Activated B cell treated with CpG ODN at 0.5 μM for 24 hours (primary cell): ENCODE measurements around the gene FLYWCH1. TPM values are rescaled to one million over a fixed set of nuclear protein-coding genes. Genes with fewer than 3 reads are reported as not detected.

ENCODE experiments used
- ATAC-seq: fragments of 200-7000 bp; cut with Tn5 transposase; one replicate; pipeline ENCODE4 v1.10.0; 2021; ENCODE audit warnings: low read depth, mild to moderate bottlenecking, moderate library complexity
- CTCF ChIA-PET: fragments of 350-600 bp; sonication (Branson Sonifier 250); formaldehyde crosslinking; loops from one replicate; lab custom pipeline; 2021; ENCODE audit warnings: antibody characterized with exemption; lab: Charles Lee
- POLR2A ChIA-PET: fragments of 350-600 bp; sonication (Branson Sonifier 250); formaldehyde crosslinking; loops from one replicate; lab custom pipeline; 2021; ENCODE audit warnings: antibody characterized with exemption; lab: Charles Lee
- DNase-seq: peaks from one replicate; pipeline ENCODE4 v3.0.0; 2022
- H3K27ac Mint-ChIP-seq: one replicate; pipeline ENCODE4 v1.8.0; 2020; ENCODE audit warnings: mixed read lengths
- H3K27me3 Mint-ChIP-seq: one replicate; pipeline ENCODE4 v1.8.0; 2021; ENCODE audit warnings: mixed read lengths
- H3K36me3 Mint-ChIP-seq: one replicate; pipeline ENCODE4 v1.8.0; 2021; ENCODE audit warnings: low read depth, mixed read lengths
- H3K4me1 Mint-ChIP-seq: one replicate; pipeline ENCODE4 v1.8.0; 2021; ENCODE audit warnings: mixed read lengths
- H3K4me3 Mint-ChIP-seq: one replicate; pipeline ENCODE4 v1.8.0; 2020; ENCODE audit warnings: mild to moderate bottlenecking, mixed read lengths
- H3K9me3 Mint-ChIP-seq: one replicate; pipeline ENCODE4 v1.8.0; 2020; ENCODE audit warnings: mixed read lengths
- intact Hi-C: fragments of 100-400 bp; cut with micrococcal nuclease; formaldehyde crosslinking; loops from one replicate; pipeline ENCODE4 v1.15.1; 2024
- total RNA-seq: library from RNA; stranded (reverse); gene quantifications from 2 replicates; pipeline ENCODE4 v1.2.3, GENCODE V29; 2022
- TF ChIP-seq, protein P1 (sequence below): fragments of 200-600 bp; IDR thresholded peaks from one replicate; pipeline ENCODE4 v1.8.0; 2022; ENCODE audit warnings: antibody characterized with exemption, mild to moderate bottlenecking

FLYWCH1 gene
- total RNA-seq, 1 donor from 2014 or later: 59.9 TPM

DNA sequence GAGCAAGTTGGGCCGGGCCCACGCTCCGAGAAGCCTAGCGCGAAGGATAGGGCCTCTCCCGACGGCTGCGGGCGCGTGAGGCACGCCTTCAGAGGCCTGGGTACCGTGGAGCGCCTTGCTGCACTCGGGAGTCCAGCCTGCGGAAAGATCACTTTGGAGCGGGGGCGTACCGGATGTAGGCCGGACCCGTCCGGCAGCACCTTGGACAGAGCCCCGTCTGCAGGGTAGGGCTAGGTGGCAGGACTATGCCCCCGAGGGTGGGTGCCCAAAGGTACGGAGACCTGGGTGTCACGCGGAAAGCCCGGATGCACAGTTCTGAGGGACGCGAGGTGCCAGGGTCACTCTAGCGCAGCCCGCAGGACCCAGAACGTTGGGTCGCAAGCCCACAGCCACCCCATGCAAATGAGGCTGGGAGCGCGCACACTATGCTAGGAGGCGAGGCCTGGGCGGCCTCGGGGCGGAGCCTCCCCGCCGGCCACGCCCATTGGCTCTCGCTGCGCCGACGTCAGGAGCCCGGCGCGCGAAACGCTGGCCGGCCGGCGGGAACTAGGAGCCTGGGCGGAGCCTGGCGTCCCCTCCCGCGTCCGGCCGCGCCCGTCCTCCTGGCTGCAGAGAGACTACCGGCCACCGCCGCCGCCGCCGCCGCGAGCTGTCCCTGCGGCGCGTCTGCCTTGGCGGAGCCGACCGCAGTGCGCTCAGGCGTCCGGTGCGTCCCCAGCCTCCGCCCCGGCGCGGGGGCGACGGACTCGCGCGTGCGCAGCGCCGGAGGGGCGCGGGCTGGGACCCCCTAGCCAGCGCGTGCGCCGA is 57.2 kb downstream of the FLYWCH1 start, which contains the start of gene PAQR4:
PAQR4 (plus strand) TSS at position 611 of the 807 bp plus-strand sequence. CDS start 327 bp downstream, outside the sequence.
- ATAC-seq (peak; percentile 80), DNase-seq (peak; percentile 86)
- Mint-ChIP-seq H3K4me3 (peak within 1 kb of the TSS; percentile 77), H3K4me1 (peaks cover 24% of the 10 kb centered on the region), H3K9me3 (no peaks in the 10 kb centered on the region), H3K27me3 (peaks cover 12% of the 10 kb centered on the region), H3K36me3 (no peaks in the 10 kb centered on the region), H3K27ac (peak within 1 kb of the TSS; percentile 18)
- TF ChIP-seq, protein P1, sequence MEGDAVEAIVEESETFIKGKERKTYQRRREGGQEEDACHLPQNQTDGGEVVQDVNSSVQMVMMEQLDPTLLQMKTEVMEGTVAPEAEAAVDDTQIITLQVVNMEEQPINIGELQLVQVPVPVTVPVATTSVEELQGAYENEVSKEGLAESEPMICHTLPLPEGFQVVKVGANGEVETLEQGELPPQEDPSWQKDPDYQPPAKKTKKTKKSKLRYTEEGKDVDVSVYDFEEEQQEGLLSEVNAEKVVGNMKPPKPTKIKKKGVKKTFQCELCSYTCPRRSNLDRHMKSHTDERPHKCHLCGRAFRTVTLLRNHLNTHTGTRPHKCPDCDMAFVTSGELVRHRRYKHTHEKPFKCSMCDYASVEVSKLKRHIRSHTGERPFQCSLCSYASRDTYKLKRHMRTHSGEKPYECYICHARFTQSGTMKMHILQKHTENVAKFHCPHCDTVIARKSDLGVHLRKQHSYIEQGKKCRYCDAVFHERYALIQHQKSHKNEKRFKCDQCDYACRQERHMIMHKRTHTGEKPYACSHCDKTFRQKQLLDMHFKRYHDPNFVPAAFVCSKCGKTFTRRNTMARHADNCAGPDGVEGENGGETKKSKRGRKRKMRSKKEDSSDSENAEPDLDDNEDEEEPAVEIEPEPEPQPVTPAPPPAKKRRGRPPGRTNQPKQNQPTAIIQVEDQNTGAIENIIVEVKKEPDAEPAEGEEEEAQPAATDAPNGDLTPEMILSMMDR: no peak
- intact Hi-C loops: loop anchor here (1.0 to 2.0 kb wide), 3 partner anchors 11 to 55 kb away; partner anchors contain the start of genes PKMYT1, THOC6 and TNFRSF12A
- CTCF ChIA-PET: no interaction called here
- POLR2A ChIA-PET: interaction anchor here (1.0 to 1.8 kb wide), 3 partner anchors 11 to 12 kb away, joined by 3 to 10 read pairs (median 4); partner anchors contain the start of gene PKMYT1

DNA sequence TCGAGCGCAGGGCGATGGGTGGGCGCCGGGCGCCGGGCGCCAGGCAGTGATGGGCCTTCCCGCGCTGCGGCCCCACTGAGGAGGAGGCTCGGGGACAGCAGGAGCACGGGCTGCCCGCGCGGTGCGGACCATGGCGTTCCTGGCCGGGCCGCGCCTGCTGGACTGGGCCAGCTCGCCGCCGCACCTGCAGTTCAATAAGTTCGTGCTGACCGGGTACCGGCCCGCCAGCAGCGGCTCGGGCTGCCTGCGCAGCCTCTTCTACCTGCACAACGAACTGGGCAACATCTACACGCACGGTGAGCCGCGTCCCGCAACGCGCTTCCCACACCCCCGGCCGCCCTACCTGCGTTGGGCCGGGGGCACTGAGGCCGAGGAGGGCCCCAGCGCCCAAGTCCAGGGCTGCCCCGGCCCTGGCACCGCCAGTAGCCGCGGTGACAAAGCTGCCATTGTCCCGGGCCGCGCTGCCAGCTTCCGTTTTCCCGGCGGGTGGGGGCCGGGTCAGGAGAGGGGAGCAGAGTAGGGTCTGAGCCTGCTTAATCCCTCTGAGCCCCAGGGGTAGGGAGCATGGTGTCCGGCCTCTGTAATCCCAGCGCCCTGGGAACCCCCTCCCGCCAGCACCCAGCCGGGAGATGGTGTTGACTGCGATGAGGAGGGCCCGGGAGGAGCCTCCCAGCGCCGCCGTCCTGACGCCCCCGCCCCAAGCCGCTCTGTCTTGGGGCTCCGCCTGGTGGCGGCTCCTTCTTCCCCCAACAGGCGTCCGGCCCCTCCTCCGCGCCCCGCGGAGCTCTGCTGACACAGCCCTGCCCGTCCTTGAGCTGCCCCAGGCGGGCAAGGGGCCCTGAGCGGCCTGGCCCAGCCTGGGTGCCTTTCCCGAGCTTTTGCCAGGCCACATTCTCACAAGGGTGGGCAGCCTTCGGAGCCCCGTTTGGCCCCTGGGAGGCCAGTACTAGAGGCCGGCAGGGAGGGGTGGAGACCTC is 58.1 kb downstream of the FLYWCH1 start:
- peak; percentile 43 for ATAC-seq
- Mint-ChIP-seq H3K4me1 (peaks cover 22% of the 10 kb centered on the region), H3K9me3 (no peaks in the 10 kb centered on the region), H3K4me3 (peak overlapping the region; percentile 70), H3K27me3 (peaks cover 12% of the 10 kb centered on the region), H3K27ac (no peak overlapping the region), H3K36me3 (no peaks in the 10 kb centered on the region)
- ChIA-PET CTCF (interaction anchor here (0.6 to 0.9 kb wide), 2 partner anchors 11 to 198 kb away, joined by 3 read pairs; no protein-coding TSS in a partner anchor), POLR2A (interaction anchor here (0.5 to 1.6 kb wide), 4 partner anchors 10 to 211 kb away, joined by 3 to 4 read pairs (median 4); partner anchors contain the start of gene PKMYT1)
- intact Hi-C loops: loop anchor here (1.0 to 2.0 kb wide), 3 partner anchors 10 to 54 kb away; partner anchors contain the start of genes PKMYT1, THOC6 and TNFRSF12A
- DNase-seq: peak; percentile 53
- TF ChIP-seq, protein P1: no peak

DNA sequence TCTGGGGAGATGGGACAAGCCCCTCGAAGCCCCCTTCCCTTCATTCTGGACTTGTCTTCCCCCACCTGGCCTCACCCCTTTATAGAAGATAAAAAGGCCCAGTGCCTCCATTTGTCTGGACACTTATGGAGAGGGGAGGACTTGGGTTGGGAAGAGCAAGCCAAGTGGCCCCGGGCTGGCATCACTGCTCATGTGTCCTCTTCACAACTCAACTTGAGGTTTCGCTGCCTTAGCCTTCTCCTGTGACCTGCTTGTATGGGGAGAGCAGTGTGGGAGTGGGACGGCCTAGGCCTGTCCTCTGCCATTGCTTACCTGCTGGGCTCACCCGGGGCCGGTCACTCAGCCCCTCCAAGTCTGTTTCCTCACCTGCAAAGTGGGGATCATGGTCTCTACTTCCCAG is 58.8 kb downstream of the FLYWCH1 start:
- no peak for DNase-seq
- Mint-ChIP-seq H3K4me1 (peaks cover 16% of the 10 kb centered on the region), H3K36me3 (no peaks in the 10 kb centered on the region), H3K27ac (no peak overlapping the region), H3K4me3 (peak overlapping the region; percentile 55), H3K9me3 (no peaks in the 10 kb centered on the region), H3K27me3 (peaks cover 12% of the 10 kb centered on the region)
- intact Hi-C loops: no loop called here
- CTCF ChIA-PET: interaction anchor here (0.6 to 0.9 kb wide), 2 partner anchors 12 to 197 kb away, joined by 3 read pairs; no protein-coding TSS in a partner anchor
- POLR2A ChIA-PET: interaction anchor here (0.5 to 1.6 kb wide), 2 partner anchors 11 to 210 kb away, joined by 4 read pairs; no protein-coding TSS in a partner anchor
- ATAC-seq: no peak
- TF ChIP-seq, protein P1: no peak

DNA sequence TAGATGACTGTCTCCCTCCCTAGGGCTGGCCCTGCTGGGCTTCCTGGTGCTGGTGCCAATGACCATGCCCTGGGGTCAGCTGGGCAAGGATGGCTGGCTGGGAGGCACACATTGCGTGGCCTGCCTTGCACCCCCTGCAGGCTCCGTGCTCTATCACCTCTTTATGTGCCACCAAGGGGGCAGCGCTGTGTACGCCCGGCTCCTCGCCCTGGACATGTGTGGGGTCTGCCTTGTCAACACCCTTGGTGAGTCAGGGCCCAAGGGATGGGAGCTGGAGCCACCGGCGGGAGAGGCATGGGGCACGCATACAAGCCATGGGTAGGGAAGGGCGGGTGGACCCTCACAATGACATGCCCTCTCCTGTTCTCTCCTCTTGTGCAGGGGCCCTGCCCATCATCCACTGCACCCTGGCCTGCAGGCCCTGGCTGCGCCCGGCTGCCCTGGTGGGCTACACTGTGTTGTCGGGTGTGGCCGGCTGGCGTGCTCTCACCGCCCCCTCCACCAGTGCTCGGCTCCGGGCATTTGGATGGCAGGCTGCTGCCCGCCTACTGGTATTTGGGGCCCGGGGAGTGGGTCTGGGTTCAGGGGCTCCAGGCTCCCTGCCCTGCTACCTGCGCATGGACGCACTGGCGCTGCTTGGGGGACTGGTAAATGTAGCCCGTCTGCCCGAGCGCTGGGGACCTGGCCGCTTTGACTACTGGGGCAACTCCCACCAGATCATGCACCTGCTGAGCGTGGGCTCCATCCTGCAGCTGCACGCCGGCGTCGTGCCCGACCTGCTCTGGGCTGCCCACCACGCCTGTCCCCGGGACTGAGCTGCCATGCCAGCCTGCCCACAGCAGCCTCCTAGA is 59.6 kb downstream of the FLYWCH1 start:
- no peak for DNase-seq
- peaks cover 12% of the 10 kb centered on the region for H3K27me3 Mint-ChIP-seq
- ChIA-PET POLR2A (interaction anchor here (1.4 kb wide), 1 partner anchor 9 kb away, joined by 4 read pairs; the partner anchor contains the start of gene PKMYT1), CTCF (no interaction called here)
- TF ChIP-seq, protein P1: no peak
- peak overlapping the region; percentile 55 for H3K4me3 Mint-ChIP-seq
- H3K4me1 Mint-ChIP-seq: peaks cover 13% of the 10 kb centered on the region
- H3K27ac Mint-ChIP-seq: no peak overlapping the region
- no peaks in the 10 kb centered on the region for H3K9me3 Mint-ChIP-seq
- intact Hi-C loops: no loop called here
- H3K36me3 Mint-ChIP-seq: no peaks in the 10 kb centered on the region
- no peak for ATAC-seq
